ENCODE data around the gene SLC35A3.
"Not testable (repeated sequence)": the region's sequence is repeated elsewhere in the genome, so short reads cannot be mapped to it uniquely, and the experiment has no call there.

Gene SLC35A3

DNA sequence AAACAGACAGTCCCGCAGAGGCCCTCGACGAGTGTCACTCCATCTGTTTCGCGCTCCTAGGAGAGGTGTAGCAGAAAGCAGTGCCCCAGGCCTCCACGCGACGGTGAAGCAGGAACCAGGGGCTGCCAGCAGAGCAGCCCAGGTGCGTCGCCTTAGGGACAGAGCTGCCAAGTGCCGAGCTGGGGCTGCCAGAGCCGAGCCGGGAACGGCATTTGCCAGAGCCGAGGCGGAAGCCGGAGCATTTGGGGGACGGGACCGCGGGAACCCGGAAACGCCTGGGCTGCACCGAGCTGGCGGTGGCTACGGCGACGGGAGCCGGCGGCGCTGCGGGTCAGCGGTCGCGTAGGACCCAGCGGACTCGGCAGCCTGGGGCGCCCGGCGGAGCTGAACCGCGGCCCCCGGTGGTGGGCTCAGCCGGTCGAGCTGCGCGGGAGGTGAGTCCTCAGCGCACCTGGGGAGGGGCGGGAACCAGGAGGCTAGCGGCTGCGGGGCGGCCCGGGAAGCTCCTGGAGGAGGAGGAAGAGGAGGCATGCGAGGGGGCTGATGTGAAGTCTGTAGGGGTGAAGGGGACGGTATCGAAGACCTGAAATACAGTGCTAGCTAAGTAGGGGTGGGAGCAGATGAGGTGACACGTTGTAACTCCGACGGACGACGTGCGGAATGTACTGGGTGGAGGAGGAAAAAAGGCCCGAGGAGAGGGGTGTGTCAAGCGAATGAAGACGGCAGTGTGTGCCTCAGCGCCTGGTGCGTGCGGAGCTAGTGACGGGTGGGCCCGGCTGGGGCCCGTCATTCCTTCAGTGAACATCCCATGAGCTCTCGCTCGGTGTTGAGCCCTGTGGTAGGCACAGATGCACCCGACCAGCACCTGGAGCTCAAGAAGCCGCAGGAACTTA lies at the start of gene SLC35A3:
Gene SLC35A3, plus strand, starts transcription at position 268 of the 893 bp plus-strand sequence. CDS start 23,559 bp downstream, outside the sequence.
- peak; percentile 71 for DNase-seq

DNA sequence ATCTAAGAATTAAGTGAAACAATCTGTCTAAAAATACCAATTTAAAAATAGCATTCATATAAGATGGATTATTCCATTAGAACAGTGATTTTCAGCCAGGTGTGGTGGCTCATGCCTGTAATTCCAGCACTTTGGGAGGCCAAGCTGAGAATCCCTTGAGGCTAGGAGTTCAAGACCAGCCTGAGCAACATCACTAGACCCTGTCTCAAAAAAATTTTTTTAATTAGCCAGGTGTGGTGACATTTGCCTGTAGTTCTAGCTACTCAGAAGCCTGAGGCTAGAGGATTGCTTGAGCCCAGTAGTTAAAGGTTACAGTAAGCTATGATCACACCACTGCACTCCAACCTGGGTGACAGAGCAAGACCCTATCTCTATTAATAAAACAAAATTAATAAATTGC lies 35.0 kb upstream of the SLC35A3 start:
- no peak for DNase-seq

GRCh38 chr1:99935534-99935933 lies 34.3 kb upstream of the SLC35A3 start:
- no peak for DNase-seq

GRCh38 chr1:99936071-99936470 lies 33.7 kb upstream of the SLC35A3 start:
- no peak for DNase-seq

GRCh38 chr1:99942723-99943122 lies 27.1 kb upstream of the SLC35A3 start:
- no peak for DNase-seq

GRCh38 chr1:99943223-99943794 lies 26.5 kb upstream of the SLC35A3 start:
- no peak for DNase-seq

GRCh38 chr1:99944192-99944591 lies 25.6 kb upstream of the SLC35A3 start:
- no peak for DNase-seq

GRCh38 chr1:99945174-99945573 lies 24.6 kb upstream of the SLC35A3 start:
- no peak for DNase-seq

DNA sequence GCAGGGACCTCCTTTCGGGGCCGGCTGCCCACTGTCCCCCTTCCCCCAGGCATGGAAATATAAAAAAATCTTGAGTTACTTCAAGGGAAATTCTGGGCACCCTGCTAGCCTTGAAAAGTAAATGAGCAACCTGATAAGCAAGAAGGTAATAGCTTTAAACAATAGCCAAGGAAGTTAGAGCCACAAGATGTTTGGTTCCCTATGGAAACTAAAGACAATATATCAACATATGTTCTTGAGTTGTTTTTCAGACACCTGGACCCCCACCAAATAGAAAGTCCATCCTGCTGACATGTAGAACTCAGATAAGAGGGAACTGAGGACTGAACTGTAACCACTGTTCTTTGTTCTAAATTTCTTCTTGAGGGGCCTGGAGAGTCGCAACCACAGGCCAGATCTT lies 19.3 kb upstream of the SLC35A3 start:
- no peak for DNase-seq

DNA sequence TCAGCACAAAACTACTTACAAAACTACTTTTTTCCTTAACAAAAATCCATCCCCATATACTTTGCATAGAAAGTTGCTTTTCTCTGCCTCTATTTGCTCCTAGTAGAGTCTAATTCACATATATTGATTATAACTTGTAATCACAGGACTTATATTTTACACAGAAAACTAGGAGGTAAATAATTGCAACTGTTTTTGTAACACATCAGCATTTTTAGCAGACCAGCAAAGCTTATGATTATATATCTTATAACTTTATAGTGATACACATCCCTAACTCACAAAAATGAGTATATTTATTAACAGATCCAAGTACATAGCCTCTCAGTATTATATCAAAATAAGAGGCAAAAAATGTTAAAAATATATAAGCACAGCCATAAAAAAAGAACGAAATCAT lies 17.3 kb upstream of the SLC35A3 start:
- no peak for DNase-seq

DNA sequence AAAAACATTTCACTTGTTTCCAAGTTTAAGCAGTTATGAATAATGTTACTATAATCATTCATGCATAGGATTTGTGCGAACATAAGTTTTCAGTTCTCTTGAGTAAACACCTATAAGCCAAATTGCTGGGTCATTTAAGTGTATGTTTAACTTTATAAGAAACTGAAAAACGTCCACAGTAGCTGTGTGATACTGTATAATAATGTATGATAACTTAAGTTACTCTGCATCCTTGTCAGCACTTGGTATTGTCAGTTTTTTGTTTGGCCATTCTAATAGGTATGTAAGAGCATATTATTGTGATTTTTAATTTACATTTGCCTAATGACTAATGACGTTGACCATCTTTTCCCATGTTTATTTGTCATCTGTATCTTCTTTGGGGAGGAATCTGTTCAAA lies 14.4 kb upstream of the SLC35A3 start:
- no peak for DNase-seq

DNA sequence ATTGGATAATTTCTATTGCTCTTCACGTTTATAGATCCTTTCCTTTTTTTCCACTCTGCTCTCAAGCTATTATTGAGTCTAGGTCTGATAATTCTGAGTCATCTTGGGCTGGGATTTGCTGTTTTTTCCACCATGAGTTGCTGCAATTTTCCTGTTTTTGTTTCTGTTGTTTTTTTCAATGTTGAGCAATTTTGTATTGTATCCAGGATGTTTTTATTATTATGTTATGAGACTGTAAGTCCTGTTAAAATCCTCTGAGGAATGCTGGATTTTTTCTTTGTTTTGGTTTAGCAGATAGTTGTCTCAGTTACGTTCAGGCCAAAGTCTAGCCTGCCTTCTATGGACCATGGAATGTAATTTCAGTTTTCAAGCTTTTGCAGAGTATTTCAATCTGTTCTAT lies 13.0 kb upstream of the SLC35A3 start:
- no peak for DNase-seq

DNA sequence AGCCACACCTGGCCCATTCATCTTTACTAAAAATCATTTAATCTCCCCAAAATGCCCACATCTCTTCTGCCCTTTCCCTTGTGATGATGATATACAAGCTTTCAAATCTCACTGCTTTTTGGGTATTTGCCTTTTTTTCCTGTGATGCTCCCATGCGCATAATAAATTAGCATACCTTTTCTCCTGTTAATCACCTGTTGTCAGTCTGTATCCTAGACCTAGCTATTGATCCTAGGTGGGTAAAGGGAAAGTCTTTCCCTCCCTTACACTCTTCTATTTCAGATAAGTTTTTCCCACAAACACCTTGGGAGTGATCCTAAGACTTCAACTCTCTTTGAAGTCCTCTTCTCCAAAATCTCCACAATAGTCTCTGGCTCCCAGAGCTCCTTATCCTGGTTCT lies 12.0 kb upstream of the SLC35A3 start:
- DNase-seq: no peak

DNA sequence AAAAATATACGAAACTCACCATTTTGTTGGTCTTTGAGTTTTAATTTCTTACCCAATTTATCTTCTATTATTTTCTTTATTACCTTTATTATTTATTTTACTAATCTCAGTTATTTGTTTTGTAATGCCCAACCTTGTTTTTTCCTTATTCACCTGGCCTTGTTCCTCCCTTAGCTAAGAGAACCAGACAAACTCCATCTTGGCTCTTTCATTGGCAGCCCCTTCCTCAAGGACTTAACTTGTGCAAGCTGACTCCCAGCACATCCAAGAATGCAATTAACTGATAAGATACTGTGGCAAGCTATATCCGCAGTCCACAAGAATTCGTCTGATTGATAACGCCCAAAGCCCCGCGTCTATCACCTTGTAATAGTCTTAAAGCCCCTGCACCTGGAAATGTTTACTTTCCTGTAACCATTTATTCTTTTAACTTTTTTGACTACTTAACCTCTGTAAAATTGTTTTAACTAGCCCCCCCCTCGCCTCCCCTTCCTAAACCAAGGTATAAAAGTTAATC lies 10.5 kb upstream of the SLC35A3 start:
- DNase-seq: not testable (repeated sequence)

- not testable (repeated sequence) for DNase-seq
These were observed 9.5 kb upstream of the SLC35A3 start for GRCh38 chr1:99960260-99960659.

DNA sequence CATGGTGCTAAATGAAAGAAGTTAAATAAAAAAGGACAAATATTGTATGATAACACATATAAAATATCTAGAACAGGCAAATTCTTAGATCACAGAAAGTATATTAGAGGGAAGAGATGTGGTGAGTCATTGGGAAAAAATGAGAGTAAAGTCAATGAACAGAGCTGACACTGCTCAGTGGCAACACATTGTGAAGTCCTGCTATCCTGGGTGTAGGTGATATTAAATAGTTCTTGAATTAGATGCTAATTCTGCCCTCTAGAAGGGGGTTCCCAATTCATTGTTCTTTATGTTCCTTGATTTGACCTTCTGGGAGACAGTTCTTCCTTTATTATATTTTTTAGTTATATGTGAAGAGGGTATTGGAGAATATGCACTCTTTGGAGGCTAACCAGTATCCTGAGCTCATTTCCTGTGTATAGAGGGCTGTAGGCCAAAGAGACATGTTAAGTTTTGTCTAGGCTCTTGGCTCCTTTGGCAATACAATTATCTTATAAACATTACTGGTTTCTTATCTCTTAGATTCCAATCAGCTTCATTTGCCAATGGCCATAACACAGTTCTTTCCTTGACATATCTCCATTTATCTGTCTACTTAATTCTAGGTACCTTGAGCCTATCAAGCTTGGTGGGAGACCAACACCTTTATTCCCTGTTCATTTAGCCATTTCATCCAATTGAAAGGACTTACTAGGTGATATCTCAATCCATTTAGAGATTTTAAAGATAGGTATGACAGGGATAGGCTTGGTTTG lies 6.6 kb upstream of the SLC35A3 start:
- DNase-seq: no peak

DNA sequence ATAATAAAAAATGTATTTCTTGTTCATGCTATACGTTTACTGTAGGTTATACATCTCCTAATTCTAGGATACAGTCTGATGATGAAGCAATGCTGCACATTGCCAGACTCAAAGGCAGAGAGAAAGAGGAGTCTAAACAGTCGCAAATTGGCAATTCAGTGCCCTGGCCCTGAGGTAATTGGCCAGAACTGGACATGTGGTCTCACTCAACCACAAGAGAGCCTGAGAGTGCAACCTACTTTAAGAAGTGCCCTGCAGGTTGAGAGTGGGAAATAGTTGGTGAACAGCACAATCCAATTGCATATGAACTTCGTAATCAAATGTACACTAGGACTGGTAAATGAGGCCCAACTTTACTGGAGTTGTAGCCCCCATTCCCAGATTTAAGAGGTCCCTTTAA lies 5.0 kb upstream of the SLC35A3 start:
- no peak for DNase-seq

- DNase-seq: no peak
These were observed 4.0 kb upstream of the SLC35A3 start for GRCh38 chr1:99965646-99966375.

- DNase-seq: no peak
These were observed 1.6 kb upstream of the SLC35A3 start for GRCh38 chr1:99968214-99968613.

DNA sequence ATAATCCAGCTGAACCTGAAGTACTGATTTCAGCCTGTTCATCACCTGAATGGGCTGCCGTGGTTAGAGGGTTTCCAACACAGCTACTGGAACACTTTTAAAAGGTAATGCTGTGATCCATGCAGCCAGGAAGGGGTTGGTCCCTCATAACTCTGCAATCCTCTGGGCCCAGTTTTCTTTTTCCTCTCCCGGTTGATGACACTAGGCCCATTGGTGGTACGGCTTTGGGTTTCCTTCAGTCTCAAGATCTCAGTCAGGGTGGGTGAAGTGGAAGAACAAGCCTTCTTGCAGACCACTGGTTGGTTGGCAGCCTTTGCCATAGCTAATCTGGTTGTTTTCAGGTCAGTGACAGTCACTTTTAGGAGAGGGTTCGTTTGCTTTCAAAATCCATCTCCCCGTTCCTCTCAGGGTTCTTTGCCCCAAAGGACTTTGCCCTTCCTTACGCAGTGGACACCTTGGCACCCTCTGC lies 502 bp upstream of the SLC35A3 start:
- no peak for DNase-seq

- no peak for DNase-seq
These were observed 988 bp downstream of the SLC35A3 start for GRCh38 chr1:99970713-99971255.

DNA sequence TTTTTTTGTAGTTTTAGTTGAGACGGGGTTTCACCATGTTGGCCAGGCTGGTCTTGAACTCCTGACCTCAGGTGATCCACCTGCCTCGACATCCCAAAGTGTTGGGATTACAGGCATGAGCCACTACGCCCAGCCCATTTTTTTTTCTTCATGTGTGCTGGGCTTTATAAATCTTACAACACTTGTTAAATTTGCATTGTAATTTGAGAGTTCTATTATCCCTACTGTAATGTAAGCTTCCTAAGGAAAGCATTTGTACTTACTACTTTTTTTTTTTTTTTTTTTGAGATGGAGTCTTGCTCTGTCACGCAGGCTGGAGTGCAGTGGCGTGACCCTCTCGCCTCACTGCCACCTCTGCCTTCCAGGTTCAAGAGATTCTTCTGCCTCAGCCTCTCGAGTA lies 2.3 kb downstream of the SLC35A3 start:
- DNase-seq: not testable (repeated sequence)
